Measurements from ENCODE around the gene POMGNT1. TPM values are rescaled to one million over a fixed set of nuclear protein-coding genes. Genes with fewer than 3 reads are reported as not detected.
A peak's percentile ranks its signal among the peaks of the same experiment; 100 is the strongest.

POMGNT1 gene
- total RNA-seq, 2 donors from 2014 or later = 46.7 to 61.7 TPM

DNA sequence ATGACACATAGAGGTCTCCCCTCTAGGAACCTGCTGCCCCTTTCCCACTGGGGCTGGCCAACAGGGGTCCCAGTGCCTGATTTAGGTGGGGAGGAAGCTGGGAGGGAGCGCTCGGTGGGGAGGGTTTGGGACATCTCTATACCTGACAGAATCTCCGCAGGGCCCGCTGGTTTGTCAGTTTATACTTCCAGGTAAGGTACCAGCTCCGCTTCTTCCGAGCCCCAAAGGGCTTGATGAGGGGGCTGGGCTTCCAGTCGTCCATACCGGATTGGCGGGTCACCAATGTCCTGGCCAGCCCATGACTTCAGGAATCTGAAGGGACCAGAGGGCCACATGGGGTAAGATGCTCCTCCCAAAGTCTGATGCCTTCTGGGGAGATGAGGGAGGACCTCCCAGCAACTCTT, 672 bp downstream of the POMGNT1 start:
- DNase-seq (ENCODE audit: low spot score) (no peak), ATAC-seq (no peak)
- Mint-ChIP-seq H3K27ac (no peak overlapping the region), H3K4me1 (ENCODE audit: low read depth in 2 of 2) (peaks cover under 1 to 6% of the 10 kb centered on the region in 2 donors), H3K36me3 (no peaks in the 10 kb centered on the region), H3K4me3 (peak overlapping the region; percentile 78), H3K9me3 (no peaks in the 10 kb centered on the region), H3K27me3 (no peaks in the 10 kb centered on the region)

DNA sequence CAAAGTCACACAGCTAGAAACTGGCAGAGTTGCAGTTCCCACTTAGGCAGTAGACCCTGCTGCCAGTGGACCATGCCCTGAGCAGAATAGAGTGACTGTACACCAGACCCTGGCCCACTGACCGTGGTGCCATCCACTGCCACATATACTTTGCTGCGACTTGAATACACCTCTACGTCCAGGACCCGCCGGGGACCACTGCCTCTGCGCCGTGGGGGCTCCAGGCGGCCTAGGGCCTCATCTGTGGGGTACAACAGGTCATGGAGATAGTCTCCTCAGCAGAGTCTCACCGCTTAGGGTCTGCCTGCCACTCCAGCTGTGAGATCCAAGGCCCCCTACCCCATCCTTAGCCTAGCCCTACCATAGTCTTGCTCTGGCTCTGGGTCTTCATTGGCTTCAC, 1.6 kb downstream of the POMGNT1 start:
- no peaks in the 10 kb centered on the region for H3K27me3 Mint-ChIP-seq
- no peaks in the 10 kb centered on the region for H3K36me3 Mint-ChIP-seq
- H3K4me1 Mint-ChIP-seq (ENCODE audit: low read depth in 2 of 2) = peaks cover 0 to 6% of the 10 kb centered on the region in 2 donors
- H3K9me3 Mint-ChIP-seq = no peaks in the 10 kb centered on the region
- no peak overlapping the region for H3K4me3 Mint-ChIP-seq
- peak; percentile 41 for DNase-seq (ENCODE audit: low spot score)
- no peak overlapping the region for H3K27ac Mint-ChIP-seq
- ATAC-seq = no peak

GRCh38 chr1:46194641-46195193, 3.5 kb downstream of the POMGNT1 start:
- H3K4me1 Mint-ChIP-seq (ENCODE audit: low read depth in 2 of 2) = peaks cover 0 to 6% of the 10 kb centered on the region in 2 donors
- H3K27ac Mint-ChIP-seq = no peak overlapping the region
- peak; percentile 56 for DNase-seq (ENCODE audit: low spot score)
- no peak overlapping the region for H3K4me3 Mint-ChIP-seq
- ATAC-seq = no peak
- H3K36me3 Mint-ChIP-seq = no peaks in the 10 kb centered on the region
- H3K27me3 Mint-ChIP-seq = no peaks in the 10 kb centered on the region
- no peaks in the 10 kb centered on the region for H3K9me3 Mint-ChIP-seq

GRCh38 chr1:46193984-46194570, 4.2 kb downstream of the POMGNT1 start:
- Mint-ChIP-seq H3K4me3 (no peak overlapping the region), H3K4me1 (ENCODE audit: low read depth in 2 of 2) (peaks cover 0 to 6% of the 10 kb centered on the region in 2 donors), H3K27ac (no peak overlapping the region), H3K36me3 (no peaks in the 10 kb centered on the region), H3K9me3 (no peaks in the 10 kb centered on the region), H3K27me3 (no peaks in the 10 kb centered on the region)
- ATAC-seq = no peak
- DNase-seq (ENCODE audit: low spot score) = peak; percentile 35

DNA sequence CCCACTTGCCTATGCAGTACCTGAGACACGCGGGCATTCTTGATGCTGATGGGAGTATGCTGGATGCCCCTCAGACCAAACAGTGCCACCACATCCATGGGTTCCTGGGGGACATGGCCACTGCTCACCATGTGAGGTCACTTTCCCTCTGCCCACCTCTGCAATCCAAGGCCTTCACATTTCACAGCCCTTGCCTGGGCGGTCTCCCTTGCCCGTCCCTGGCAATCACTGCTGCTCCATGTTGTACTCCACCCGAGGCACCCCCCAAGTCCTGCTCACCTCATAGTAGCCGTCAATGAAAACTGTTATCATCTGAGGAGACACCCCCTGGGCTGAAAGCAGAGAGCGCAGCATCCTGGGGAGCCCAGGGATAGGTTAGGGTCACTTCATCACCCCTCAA, 4.9 kb downstream of the POMGNT1 start:
- Mint-ChIP-seq H3K27me3 (no peaks in the 10 kb centered on the region), H3K27ac (no peak overlapping the region), H3K36me3 (no peaks in the 10 kb centered on the region), H3K4me1 (ENCODE audit: low read depth in 2 of 2) (peaks cover 0 to 3% of the 10 kb centered on the region in 2 donors), H3K9me3 (no peaks in the 10 kb centered on the region), H3K4me3 (no peak overlapping the region)
- DNase-seq (ENCODE audit: low spot score) = peak; percentile 10
- ATAC-seq = no peak

GRCh38 chr1:46192171-46192570, 6.1 kb downstream of the POMGNT1 start:
- peaks cover 0 to 1% of the 10 kb centered on the region in 2 donors for H3K4me1 Mint-ChIP-seq (ENCODE audit: low read depth in 2 of 2)
- H3K27me3 Mint-ChIP-seq = no peaks in the 10 kb centered on the region
- H3K4me3 Mint-ChIP-seq = no peak overlapping the region
- DNase-seq (ENCODE audit: low spot score) (peak; percentile 41), ATAC-seq (no peak)
- no peaks in the 10 kb centered on the region for H3K9me3 Mint-ChIP-seq
- no peaks in the 10 kb centered on the region for H3K36me3 Mint-ChIP-seq
- H3K27ac Mint-ChIP-seq = no peak overlapping the region

DNA sequence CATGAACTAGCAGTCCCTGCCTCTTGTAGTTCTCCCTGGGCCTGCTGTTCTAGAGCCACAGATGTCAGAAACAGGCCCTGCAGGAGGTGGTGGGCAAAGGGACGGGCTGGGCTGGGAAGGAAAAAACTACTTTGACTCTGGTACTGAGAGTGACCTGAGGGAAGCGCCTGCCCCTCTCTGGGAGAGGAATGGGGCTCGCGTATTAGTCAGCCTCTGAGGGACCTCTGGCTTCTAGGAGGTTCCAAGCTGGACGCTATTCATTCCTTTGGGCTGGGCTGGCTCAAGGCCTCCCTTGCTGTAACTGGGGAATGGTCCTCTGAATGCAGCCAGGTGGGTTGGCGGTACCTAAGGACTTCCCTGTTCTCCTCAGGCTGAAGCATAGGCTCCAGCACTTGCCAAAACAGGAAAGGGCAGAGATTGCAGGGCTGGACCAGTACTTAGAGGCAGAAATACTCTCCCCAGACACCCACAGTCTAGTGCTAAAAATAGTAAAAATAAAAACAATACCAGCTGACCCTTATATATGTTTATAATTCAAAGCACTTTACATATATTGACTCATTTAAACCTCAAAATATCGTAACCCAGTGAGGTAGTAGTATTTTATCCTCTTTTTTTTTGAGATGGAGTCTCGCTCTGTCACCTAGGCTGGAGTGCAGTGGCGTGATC, 7.1 kb downstream of the POMGNT1 start:
- no peaks in the 10 kb centered on the region for H3K9me3 Mint-ChIP-seq
- no peaks in the 10 kb centered on the region for H3K36me3 Mint-ChIP-seq
- no peak overlapping the region for H3K27ac Mint-ChIP-seq

GRCh38 chr1:46190539-46190938, 7.7 kb downstream of the POMGNT1 start:
- Mint-ChIP-seq H3K27me3 (no peaks in the 10 kb centered on the region), H3K27ac (no peak overlapping the region), H3K36me3 (no peaks in the 10 kb centered on the region), H3K9me3 (no peaks in the 10 kb centered on the region), H3K4me1 (ENCODE audit: low read depth in 2 of 2) (no peaks in the 10 kb centered on the region), H3K4me3 (no peak overlapping the region)
- DNase-seq (ENCODE audit: low spot score) (no peak), ATAC-seq (no peak)

More for the DNA sequence above, 7.1 kb downstream of the POMGNT1 start:
- DNase-seq (ENCODE audit: low spot score) (peak; percentile 26), ATAC-seq (no peak)
- H3K4me1 Mint-ChIP-seq (ENCODE audit: low read depth in 2 of 2) = no peaks in the 10 kb centered on the region
- H3K27me3 Mint-ChIP-seq = no peaks in the 10 kb centered on the region
- H3K4me3 Mint-ChIP-seq = no peak overlapping the region

DNA sequence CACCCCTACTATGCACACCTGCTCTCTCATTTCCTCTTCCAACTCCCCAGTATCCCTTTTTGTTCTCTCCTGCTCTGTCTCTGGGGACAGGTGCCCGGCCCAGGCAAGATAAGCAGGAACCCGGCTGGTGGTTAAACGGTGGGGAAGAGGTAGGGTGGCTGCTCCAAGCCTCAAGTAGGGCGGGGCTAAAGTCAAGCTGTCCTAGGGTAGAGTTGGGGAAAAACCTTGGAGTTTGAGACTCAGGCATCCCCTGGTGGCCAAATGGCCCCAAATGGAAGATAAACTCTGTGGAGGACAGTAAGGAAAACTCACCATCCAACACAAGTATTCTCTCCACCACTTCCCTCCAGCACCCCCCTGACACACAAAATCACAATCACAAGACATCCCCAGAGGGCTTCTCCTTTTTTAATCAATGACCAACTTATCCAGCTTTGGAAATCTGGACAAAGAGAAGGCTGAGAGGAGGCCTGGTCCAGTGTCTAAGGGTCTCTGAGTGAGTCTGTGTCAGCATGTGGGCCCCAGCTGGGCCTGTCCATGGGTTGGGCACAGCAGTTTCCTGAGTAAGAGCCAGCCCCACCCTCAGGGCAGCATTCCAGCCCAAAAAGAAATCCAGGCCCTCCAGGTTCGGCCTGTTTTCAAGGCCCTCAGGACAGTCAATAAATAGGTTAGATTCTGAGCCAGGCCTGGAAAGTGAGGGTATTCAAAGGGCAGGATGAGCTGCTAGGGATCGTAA, 9.8 kb downstream of the POMGNT1 start:
- no peaks in the 10 kb centered on the region for H3K36me3 Mint-ChIP-seq
- no peak overlapping the region for H3K4me3 Mint-ChIP-seq
- no peak for ATAC-seq
- H3K9me3 Mint-ChIP-seq = no peaks in the 10 kb centered on the region
- DNase-seq (ENCODE audit: low spot score) = no peak
- H3K4me1 Mint-ChIP-seq (ENCODE audit: low read depth in 2 of 2) = peaks cover 18% of the 10 kb centered on the region in 2 donors
- H3K27ac Mint-ChIP-seq = no peak overlapping the region
- H3K27me3 Mint-ChIP-seq = no peaks in the 10 kb centered on the region

DNA sequence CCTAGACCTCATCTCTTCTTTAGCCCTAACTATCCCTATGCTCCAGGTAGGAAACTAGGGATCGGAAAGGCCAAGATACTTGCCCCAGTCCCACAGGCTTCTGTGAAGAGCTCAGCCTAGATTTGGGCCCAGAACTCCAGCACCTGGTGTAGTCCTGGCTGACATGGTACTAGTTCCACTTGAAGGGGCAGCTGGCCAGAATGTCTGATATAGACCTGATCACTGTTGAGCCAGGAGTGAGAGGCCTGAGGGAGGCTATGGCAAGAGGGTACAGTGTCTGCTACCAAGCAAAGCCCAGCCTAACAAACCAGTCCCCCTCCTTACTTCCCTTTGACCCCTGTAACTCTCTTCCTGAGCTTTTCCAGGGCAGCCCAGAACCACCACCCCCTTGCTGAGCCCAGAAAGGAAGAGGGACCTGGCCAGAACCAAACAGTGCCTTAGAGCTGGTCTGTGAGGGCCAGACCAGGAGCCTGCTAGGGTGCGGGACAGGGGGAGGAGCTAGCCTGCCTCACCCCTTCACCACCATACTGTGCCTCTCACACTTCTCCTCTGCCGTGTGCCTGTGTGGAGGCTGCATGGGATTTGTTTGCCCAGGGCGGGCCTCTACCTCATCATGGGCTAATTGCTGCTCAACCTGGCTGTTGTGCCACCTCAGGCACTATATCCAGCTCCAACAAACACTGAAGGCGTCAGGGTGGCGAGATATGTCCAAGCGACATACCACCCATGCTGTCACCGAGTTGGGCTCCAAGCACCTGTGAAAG, 10.9 kb downstream of the POMGNT1 start:
- Mint-ChIP-seq H3K27me3 (no peaks in the 10 kb centered on the region), H3K36me3 (no peaks in the 10 kb centered on the region), H3K27ac (no peak overlapping the region), H3K9me3 (no peaks in the 10 kb centered on the region), H3K4me3 (no peak overlapping the region), H3K4me1 (ENCODE audit: low read depth in 2 of 2) (peaks cover 18% of the 10 kb centered on the region in 2 donors)
- no peak for DNase-seq (ENCODE audit: low spot score)
- ATAC-seq = no peak

DNA sequence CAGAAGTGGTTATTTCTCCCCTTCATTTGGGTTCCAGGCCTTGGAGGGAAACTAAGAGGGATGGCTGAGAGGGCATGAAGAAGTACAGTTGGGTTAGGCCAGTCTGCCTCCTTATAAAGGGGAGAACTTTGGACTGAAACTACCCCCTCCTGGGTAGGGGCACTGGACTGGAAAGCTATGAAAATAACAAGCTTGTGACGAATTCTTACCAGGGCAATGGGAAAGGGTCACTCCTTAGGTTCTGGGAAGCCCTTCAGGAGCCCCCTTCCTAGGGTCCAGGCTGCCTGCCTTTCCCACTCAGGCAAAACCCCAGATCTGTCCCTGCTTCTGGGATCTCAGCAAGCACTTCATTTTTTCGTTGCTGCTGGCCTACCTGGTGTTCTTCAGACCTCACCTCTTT, 12.2 kb downstream of the POMGNT1 start:
- H3K4me3 Mint-ChIP-seq = no peak overlapping the region
- H3K36me3 Mint-ChIP-seq = no peaks in the 10 kb centered on the region
- no peak for ATAC-seq
- H3K4me1 Mint-ChIP-seq (ENCODE audit: low read depth in 2 of 2) = peaks cover 18% of the 10 kb centered on the region in 2 donors
- no peak overlapping the region for H3K27ac Mint-ChIP-seq
- H3K27me3 Mint-ChIP-seq = no peaks in the 10 kb centered on the region
- no peaks in the 10 kb centered on the region for H3K9me3 Mint-ChIP-seq
- DNase-seq (ENCODE audit: low spot score) = no peak

DNA sequence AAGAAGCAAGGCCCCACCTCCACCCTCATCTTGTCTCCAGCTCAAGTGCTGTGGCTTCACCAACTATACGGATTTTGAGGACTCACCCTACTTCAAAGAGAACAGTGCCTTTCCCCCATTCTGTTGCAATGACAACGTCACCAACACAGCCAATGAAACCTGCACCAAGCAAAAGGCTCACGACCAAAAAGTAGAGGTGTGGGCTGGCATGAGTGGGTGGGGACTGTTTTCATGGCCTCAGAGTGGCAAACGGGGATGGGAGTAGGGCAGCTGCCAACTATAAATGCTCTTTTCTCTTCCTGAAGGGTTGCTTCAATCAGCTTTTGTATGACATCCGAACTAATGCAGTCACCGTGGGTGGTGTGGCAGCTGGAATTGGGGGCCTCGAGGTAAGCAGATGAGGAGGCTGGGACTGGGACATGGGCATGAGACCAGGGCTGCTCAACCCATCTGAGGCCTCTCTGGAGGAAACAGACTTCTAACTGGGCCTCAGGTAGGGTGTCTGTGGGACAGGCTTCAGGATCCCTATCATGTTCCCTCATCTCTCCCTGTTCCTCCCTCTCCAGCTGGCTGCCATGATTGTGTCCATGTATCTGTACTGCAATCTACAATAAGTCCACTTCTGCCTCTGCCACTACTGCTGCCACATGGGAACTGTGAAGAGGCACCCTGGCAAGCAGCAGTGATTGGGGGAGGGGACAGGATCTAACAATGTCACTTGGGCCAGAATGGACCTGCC, 13.1 kb downstream of the POMGNT1 start:
- H3K4me3 Mint-ChIP-seq = no peak overlapping the region

More for the DNA sequence above, 13.1 kb downstream of the POMGNT1 start:
- Mint-ChIP-seq H3K27me3 (no peaks in the 10 kb centered on the region), H3K9me3 (no peaks in the 10 kb centered on the region), H3K36me3 (no peaks in the 10 kb centered on the region), H3K27ac (peak overlapping the region in 1 of 2 donors; percentile 53), H3K4me1 (ENCODE audit: low read depth in 2 of 2) (peaks cover 18% of the 10 kb centered on the region in 2 donors)
- no peak for ATAC-seq
- DNase-seq (ENCODE audit: low spot score) = no peak
